ENCODE results near the gene HCFC1R1.
"Not testable (repeated sequence)": the region's sequence is repeated elsewhere in the genome, so short reads cannot be mapped to it uniquely, and the experiment has no call there.

The HCFC1R1 gene

DNA sequence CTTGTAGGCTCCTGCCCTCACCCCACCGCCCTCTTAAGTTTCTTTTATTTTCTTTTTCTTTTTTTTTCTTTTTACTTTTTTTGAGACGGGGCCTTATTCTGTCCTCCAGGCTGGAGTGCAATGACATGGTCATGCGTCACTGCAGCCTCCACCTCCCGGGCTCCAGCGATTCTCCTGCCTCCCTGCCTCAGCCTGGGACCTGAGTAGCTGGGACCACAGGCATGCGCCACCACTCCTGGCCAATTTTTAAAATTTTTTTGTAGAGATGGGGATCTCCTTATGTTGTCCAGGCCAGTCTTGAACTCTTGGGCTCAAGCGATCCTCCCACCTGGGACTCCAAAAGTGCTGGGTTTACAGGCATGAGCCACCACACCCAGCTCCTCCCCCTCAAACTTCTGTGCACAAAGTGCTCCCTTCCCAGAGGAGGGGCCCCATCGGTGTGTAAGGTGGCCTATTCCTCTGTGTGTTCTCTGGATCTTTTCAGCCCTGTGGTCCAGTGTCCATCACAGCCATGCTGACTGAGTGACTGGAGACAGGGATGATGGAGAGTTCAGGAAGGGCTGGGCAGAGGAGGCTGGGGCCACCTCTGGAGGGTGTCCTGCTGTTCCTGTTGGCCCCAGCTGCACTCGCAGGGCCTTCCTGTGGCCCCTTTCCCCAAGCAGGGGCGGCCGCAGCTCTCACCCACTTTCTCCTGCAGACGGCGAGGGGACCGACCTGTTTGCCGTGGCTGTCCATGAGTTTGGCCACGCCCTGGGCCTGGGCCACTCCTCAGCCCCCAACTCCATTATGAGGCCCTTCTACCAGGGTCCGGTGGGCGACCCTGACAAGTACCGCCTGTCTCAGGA is 32.8 kb upstream of the HCFC1R1 start:
- DNase-seq, result no peak

DNA sequence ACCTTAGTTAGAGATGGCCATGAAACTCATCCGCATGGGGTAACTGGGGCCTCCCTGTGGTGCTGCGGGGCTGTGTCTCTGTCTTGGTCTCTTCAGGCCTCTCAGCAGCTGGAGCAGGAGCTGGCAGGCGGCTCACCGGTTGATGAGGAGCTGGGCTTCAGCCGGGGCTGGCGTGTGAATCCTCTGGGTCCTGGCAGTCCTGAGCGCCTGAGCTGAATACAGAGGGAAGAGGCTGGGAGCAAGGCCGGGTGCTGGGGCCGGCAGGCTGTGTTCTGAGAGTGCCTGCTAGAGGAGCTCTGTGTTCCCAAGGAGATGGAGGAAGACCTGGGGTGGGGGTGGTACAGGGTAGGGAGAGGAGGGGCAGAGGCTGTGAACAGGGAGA is 32.0 kb upstream of the HCFC1R1 start:
- DNase-seq, result not testable (repeated sequence)

DNA sequence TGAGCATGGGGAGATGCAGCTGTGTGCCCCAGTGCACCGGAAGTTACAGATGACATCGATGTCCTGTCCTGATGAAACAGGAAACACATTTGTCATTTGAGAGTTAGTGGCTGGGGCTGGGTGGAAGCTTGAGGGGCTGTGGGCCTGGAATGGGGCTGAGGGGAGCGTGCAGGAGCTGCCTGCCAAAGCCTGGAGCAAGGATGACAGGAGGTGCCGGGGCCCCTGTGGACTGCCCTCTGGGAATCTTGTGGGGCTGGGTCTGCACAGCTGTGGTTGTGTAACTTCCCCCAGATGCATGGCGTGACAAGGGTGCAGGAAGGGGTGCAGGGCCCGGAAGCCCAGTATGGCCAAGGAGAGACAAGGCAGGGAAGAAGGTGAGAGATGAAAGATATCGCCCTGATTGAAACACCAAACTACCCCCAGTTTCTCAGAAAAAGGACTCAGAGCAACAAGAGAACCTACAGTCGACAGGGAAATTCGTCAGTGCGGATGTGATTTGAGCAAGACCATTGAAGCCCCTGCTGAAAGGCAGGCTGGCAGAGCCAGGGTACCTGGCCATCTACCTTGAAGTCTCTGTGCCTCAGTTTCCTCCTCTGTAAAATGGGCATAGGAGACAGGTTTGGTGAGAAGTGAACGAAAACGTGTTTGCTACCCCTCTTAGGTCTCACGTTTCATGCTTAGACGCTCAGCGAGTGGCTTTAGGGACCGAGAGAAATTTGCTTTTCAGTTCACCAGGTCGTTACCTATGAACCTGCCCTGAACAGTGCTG is 31.4 kb upstream of the HCFC1R1 start:
- DNase-seq, result no peak

DNA sequence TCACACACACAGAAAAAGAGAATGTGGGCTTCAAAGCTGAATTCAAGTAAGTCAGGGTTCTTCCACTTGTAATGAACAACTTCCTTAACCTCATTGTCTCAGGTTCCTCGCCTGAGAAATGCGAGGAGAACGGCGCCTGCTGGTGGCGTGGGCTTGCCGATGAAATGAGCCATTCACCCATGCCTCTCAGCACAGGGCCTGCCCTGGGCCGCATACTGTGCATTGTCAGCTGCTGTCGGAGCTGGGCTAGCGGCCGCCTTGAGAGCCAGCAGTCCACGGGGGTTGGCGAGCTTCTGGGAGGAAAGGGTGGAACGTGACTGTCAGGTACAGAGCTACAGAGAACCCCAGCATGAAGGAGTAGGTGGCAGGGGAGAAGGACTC is 29.6 kb upstream of the HCFC1R1 start:
- DNase-seq, result not testable (repeated sequence)

DNA sequence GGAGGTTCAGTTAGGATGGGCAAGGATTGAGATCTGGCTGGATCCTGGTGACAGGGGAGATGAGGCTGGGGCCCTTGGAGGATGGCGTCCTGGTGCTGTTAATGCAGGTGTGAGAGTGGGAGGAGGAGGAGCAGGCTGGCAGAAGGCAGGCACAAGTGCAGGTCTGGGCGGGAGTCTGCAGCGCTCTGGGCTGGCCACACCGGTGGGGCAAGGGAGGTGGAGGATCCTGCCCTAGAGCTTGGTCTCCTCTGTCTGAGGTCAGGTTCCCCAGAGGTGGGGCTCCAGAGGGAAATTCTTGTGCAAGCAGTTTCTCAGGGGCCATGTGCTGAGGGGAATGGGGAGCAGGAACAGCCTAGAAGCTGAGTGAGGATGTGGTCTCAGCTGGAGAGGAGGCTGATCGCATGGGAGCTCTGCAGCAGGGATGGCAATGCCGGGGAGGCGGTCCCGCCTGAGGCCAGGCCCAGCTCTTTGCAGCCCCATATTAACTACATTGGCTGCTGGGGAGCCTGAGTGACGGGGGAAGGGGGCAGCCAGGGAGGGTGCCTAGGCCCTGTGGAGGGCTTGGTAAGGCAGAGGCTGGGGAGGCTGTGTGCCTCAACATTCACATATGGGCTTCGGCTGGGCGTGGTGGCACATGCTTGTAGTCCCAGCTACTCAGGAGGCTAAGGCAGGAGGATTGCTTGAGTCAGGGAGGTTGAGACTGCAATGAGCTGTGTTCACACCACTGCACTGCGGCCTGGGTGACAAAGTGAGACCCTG is 29.0 kb upstream of the HCFC1R1 start:
- not testable (repeated sequence) for DNase-seq

DNA sequence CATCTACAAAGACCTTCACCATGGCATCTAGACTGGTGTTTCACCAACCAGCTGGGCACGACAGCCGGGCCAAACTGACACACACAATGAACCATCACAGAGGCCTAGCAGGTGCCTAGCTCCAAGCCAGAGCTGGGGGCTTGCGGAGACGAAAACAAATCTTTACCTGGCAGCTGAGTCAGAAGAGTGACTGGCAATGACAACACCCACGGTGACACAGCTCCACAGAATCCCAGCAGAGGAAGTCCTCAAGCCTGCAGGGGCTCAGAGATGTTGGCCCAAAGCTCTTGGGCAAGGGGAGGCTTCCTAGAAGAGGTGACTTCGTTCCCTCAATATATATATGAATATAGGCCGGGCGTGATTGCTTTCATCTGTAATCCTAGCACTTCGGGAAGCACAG is 27.8 kb upstream of the HCFC1R1 start:
- no peak for DNase-seq

DNA sequence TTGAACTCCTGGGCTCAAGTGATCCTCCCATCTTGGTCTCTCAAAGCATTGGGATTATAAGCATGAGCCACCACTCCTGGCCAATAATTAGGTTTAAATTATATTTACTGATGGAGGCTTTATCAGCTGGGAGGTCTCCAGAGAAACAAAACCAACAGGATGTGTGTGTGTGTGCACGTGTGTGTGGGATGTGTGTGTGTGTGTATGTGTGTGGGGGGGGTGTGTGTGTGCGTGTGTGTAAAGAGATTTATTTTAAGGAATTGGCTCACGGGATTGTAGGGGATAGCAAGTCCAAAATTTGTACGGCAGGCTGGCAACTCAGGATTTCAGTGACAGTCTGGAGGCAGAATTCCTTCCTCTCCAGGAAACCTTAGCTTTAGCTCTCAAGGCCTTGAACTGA is 27.3 kb upstream of the HCFC1R1 start:
- DNase-seq, result no peak

DNA sequence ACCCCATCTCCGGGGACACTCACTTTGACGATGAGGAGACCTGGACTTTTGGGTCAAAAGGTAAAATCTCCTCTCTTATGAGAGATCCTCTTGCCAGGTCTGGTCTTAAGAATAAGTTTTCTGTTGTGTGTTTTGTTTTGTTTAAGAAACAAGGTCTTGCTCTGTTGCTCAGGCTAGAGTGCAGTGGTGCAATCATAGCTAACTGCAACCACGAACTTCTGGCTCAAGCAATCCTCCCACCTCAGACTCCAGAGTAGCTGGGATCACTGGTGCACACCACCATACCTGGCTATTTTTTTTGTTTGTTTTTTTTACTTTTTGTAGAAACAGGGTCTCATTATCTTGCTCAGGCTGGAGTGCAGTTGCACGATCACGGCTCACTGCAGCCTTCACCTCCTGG is 26.7 kb upstream of the HCFC1R1 start:
- no peak for DNase-seq

DNA sequence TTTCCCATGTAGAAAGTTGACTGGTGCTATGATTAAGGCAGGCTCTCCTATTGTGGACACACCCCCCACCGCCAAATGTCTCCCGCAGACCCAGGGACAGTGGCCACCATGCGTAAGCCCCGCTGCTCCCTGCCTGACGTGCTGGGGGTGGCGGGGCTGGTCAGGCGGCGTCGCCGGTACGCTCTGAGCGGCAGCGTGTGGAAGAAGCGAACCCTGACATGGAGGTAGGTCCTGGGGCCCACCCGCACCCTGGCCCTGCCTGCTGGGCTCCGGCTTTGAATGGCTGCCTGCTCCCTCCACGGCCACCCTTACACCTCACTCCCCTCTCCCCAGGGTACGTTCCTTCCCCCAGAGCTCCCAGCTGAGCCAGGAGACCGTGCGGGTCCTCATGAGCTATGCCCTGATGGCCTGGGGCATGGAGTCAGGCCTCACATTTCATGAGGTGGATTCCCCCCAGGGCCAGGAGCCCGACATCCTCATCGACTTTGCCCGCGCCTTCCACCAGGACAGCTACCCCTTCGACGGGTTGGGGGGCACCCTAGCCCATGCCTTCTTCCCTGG is 26.3 kb upstream of the HCFC1R1 start:
- no peak for DNase-seq

DNA sequence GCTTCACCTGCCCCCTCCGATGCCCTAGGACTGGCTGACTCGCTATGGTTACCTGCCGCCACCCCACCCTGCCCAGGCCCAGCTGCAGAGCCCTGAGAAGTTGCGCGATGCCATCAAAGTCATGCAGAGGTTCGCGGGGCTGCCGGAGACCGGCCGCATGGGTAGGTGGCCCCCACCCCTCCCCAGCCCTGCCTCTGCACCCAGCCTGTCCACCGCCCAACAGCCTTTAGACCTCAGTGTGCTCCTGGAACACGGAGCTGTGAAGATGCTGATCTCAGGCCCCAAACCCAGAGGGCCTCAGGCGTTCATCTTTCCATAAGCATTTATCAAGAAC is 23.6 kb upstream of the HCFC1R1 start:
- no peak for DNase-seq

DNA sequence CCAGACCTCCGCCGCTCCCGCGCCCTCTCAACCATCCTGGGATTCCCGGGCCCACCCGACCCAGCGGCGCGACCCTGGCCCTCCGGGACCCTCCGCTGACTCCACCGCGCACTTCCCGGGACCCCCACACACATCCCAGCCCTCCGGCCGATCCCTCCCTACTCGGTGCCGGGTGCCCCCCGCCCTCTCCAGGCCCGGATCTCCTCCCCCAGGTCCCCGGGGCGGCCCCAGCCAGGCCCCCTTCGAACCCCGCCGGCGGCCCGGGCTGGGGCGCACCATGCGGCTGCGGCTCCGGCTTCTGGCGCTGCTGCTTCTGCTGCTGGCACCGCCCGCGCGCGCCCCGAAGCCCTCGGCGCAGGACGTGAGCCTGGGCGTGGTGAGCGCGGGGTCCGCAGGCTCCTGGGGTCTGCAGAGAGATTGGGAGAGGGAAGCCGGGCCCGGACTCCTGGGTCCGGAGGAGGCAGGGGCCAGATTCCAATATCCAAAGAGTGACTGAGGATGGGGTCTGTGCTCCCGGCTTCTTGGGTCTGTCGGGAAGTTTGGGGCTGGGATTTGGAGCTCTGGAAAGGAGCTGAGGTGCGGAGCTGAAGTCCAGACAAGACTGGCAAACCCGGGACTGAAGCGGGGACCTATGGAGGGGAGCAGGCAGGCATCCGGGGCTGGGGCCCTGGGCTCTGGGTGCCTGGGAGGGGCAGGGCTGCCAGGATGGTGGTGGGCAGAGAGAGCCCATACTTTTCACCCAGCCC is 23.1 kb upstream of the HCFC1R1 start:
- DNase-seq, result no peak

DNA sequence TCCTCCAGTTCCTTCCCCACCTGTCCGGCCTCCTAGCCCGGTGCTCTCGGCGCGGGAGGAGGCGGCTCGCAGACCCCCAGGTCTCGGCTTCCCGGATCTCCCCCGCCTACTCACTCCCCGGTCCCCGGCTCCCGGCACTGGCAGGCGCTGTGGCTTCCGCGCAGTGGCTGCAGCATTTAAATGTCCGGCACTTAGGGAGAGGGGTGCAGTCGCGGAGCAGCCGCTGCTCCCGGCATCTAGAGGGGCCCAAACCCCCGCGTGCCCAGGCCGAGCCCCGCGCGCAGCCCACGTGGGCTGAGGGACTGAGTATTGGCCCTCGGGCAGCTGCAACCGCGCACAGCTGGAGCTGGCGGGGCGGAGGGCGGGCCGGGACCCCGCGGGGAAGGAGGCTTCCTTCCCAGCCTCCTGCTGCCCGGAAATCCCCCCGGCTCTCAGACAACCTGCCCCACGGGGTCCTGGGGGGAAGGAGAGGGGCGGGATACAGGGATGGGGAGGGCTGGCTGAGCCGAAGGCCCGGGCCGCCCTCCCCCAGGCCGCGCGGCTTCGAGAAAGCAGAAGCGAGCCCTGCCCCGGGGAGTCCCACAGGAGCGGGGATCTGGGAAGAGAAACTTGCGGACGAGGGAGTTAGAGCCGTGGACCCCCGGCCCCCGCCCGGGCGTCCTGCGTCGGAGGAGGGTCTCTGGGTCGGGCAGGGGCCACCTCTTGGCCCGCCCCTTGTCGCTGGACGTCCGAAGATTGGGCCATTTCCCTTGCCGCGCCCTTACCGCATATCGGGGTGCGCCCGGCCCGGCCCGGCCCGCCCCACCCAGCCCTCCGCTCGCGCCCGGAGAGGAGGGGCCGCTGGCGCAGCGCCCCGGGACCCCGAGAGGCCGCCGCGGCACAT is 22.3 kb upstream of the HCFC1R1 start, which contains the start of gene MMP25:
MMP25 (plus strand) TSS at position 804 of the 883 bp plus-strand sequence. CDS start 357 bp downstream, outside the sequence.
- DNase-seq, result peak; percentile 58

DNA sequence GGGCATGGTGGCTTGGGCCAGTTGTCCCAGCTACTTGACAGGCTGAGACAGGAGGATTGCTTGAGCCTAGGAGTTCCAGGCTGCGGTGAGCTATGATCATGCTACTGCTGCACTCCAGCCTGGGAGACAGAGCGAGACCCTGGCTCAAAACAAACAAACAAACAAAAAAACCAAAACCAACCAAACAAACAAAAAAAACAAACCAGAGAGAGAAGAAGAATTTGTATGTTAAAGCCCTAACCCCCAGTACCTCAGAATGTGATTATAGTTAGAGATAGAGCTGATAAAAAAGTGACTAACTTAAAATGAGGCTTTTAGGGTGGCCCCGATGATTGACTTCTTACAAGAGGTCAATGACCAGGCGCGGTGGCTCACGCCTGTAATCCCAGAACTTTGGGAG is 21.0 kb upstream of the HCFC1R1 start:
- no peak for DNase-seq

DNA sequence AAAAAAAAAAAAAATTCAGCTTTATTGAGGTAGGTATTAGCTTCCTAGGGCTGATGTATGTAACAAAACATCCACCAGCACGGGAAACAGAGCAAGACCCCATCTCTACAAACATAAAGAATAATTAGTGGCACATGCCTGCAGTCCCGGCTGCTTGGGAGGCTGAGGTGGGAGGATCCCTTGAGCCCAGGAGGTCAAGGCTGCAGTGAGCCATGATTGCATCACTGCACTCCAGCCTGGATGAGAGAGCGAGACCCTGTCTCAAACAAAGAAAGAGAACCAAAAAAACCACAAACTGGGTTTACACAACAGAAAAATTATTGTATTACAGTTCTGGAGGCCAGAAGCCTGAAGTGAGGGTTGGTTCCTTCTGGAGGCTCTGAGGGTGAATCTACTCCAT is 18.6 kb upstream of the HCFC1R1 start:
- no peak for DNase-seq

DNA sequence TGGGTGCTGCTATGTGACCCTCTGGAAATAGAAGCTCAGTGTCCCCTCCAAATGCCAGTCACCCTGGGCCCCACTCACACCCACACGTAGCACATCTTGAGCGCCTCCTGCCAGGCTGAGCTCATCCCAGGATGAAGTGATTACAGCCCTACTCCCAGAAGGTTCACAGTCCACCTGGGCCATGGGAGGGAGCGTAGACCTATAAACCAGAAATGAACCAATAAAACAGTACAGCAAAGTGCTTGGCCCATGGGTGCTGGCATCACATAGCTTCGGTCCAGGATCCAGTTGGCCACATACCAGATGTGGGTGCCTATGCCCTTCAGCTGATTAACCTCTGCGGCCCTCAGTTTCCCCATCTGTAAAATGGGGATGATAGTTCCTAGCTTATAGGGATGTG is 15.2 kb upstream of the HCFC1R1 start:
- DNase-seq, result no peak

DNA sequence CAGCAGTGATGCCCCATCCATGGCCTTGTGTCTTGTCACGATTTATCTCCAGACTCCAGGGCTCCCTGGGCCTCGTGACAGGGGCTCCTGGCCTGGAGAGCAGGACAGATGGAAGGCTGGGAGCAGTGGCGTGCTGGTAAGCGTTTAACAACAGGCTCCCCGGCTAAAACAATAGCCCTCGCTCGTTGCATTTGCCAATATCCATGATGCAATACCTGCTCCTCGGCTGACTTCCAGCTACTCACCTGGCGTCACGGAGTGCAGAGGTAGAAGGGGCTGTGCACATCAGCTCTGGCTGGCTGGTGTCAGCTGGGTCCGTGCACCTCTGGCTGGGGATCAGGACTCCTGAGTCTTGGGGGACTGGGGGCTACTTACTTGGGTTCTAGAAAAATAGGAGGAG is 14.5 kb upstream of the HCFC1R1 start:
- peak; percentile 55 for DNase-seq

DNA sequence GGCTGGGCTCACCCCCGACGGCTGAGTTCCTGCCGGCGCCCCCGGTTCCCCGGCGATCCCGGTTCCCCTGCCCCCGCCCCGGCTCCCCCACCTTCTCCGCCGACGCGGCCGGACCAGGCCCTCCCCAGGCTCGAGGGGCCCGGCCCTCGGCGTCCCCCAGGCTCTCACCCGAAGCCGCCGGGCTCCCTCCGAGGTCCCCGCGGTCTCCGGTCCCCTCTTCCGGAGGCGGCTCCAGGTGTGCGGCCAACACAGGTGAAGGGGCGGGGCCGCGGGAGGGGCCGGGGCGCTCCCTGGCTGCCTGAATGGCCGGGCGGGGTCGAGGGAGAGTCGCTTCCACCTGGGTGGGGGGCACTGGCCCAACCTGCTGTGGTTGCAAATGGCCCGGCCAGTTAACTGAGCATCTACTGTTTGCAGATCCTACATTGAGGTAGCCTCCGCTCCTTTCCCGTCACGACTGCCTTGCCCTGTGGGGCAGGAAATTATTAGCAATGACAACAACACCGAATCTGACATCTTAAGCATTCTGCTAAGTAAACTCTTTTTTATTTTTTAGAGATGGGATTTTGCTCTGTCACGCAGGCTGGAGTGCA is 13.1 kb upstream of the HCFC1R1 start, which contains the start of gene BICDL2:
BICDL2 (minus strand) TSS at position 219 of the 590 bp plus-strand sequence. CDS start 1,448 bp downstream, outside the sequence.
- peak; percentile 73 for DNase-seq

DNA sequence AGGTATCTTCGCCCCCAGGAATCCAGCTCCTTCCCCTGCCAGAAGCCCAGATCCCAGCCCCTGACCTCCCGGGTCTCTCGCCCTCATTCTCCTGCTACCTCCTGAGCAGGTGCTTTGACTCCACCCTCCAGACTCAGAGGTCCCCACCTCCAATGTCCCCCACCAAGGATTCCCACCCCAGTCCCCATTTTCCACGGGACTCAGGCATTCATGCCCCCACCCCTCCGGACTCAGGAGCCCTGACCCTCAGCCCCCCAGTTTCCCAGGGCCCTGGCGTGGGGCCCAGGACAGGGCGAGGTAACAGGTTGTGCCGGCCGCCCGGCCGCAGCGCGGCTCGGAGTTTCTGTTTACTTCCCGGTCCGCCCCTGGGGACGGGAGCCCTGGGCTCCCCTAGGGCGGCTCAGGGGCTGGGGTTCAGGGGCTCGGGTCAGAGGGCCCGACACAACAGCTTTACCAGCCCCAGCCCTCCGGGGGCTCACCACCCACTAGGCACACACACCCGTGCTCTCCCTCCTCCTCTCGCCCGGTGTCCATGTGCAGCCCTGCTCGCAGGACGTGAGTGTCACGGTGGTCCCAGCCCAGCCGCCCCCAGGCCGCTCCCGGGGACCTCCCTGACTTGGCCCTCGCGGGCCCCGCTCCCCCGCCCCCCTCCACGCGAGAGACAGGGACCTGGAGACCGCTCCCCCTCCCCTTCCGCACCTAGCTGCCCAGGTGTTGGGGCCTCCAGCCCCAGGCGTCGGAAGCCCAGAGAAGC is 12.4 kb upstream of the HCFC1R1 start:
- DNase-seq, result peak; percentile 67

DNA sequence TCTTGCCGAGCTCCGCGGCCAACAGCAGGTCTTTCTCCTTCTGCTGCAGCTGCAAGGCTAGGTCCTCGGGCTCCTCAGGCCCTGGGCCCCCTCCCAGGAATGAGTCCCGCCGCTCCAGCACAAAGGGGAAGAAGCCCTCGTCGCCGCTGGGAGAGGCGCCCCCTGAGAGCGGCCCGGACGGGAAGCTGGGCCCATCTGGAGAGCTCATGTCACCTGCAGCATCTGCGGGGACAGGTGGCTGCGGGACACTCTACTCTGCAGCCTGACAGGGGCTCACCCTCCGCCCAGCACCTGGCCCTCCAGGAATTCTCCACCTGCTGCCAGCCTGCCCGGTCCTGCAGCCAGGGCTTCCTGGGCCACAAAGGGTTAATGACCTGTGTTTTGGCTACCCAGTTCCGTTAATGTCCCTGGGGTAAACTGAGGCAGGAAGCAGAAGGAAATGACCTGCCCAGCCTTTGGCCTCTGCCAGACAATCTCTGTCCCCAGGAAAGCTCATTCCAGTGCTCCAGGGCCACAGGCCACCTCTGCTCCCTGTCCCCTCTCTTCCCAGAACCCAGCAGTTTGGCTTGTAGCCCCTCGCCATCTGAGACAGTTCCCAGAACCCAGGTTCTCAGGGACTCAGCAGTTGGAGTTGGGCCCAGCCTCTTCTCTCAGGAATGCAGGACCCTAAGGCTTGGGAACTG is 11.7 kb upstream of the HCFC1R1 start:
- no peak for DNase-seq

DNA sequence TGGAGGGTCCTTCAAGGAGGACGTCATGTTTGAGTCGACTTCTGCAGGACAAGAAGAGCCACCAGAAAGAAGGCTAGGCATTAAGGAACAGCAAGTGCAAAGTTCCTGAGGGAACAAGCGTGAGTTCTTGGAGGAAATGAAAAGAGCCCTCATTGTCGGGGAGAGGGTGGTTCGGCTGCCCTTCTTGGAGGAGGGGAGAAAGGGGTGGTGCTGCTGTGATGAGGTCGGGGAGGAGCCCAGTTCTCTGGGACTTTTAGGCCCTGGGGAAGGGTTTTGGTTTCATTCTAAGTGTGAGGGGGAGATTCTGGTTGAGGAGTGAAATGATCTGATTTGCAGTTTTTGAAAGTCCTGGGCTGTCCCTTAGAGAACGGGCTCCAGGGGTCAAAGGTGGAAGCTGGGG is 8.9 kb upstream of the HCFC1R1 start:
- no peak for DNase-seq

All from DMS53 (cell line).